Activated CD4-positive, alpha-beta T cell treated with anti-CD3 and anti-CD28 coated beads for 48 hours (primary cell): ENCODE data around the gene CDC37.

ENCODE experiments used
- DNase-seq: peaks from one replicate; pipeline ENCODE4 v3.0.0-alpha.2; 2020

CDC37 gene

GRCh38 chr19:10403137-10404021 is at the start of gene CDC37:
Gene CDC37 (minus strand): TSS chr19:10403542. CDS start chr19:10403479, 63 bp downstream.
- peak; percentile 99 for DNase-seq

- peak; percentile 45 for DNase-seq
Measured at GRCh38 chr19:10450853-10451609, 47.7 kb upstream of the CDC37 start.

- DNase-seq = no peak
Measured at GRCh38 chr19:10450191-10450852, 47.0 kb upstream of the CDC37 start.

- no peak for DNase-seq
Measured at GRCh38 chr19:10449037-10449436, 45.7 kb upstream of the CDC37 start.

GRCh38 chr19:10442698-10443097 is 39.4 kb upstream of the CDC37 start:
- no peak for DNase-seq

- no peak for DNase-seq
Measured at GRCh38 chr19:10439588-10439987, 36.2 kb upstream of the CDC37 start.

GRCh38 chr19:10433131-10433536 is 29.8 kb upstream of the CDC37 start:
- DNase-seq = no peak

- DNase-seq = no peak
Measured at GRCh38 chr19:10432736-10433130, 29.4 kb upstream of the CDC37 start.

- DNase-seq = peak; percentile 56
Measured at GRCh38 chr19:10431943-10432735, 28.8 kb upstream of the CDC37 start.

- DNase-seq = peak; percentile 50
Measured at GRCh38 chr19:10431254-10431942, 28.1 kb upstream of the CDC37 start.

- no peak for DNase-seq
Measured at GRCh38 chr19:10430505-10431253, 27.3 kb upstream of the CDC37 start.

GRCh38 chr19:10428996-10429381 is 25.6 kb upstream of the CDC37 start:
- no peak for DNase-seq

GRCh38 chr19:10427169-10427568 is 23.8 kb upstream of the CDC37 start:
- no peak for DNase-seq

- DNase-seq = peak; percentile 79
Measured at GRCh38 chr19:10424011-10424637, 20.8 kb upstream of the CDC37 start.

- no peak for DNase-seq
Measured at GRCh38 chr19:10422846-10423245, 19.5 kb upstream of the CDC37 start.

- no peak for DNase-seq
Measured at GRCh38 chr19:10422046-10422461, 18.7 kb upstream of the CDC37 start.

- DNase-seq = no peak
Measured at GRCh38 chr19:10421240-10422045, 18.1 kb upstream of the CDC37 start.

- DNase-seq = peak; percentile 75
Measured at GRCh38 chr19:10420444-10421239, 17.3 kb upstream of the CDC37 start, which contains the start of gene PDE4A. Gene PDE4A (plus strand): TSS chr19:10420538. CDS start chr19:10420765, 227 bp downstream.
